ENCODE measurements around the gene KIRREL1.

DNA sequence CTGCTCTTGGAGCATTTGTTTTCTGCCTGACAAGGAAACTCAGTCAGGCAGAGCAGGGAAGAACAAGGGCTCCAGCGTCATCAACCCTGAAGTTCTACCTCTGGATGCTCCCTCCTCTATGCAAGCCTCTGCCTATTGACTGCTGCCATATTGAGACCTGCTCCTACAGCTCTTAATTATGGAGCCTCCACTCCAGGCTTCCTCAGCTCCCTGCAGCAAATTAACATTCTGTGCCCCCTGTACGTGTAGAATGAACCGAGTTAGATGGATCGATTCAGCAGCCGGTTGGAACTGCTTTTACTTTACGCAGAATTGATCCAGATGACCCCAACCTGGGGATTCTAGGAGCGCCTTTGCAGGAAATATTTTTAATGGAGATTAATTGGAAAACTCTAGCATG lies 68.7 kb downstream of the KIRREL1 start:
- no peak for TF ChIP-seq POLR2A (IDR thresholded peaks at IDR 0.05)
- TF ChIP-seq, protein P1, sequence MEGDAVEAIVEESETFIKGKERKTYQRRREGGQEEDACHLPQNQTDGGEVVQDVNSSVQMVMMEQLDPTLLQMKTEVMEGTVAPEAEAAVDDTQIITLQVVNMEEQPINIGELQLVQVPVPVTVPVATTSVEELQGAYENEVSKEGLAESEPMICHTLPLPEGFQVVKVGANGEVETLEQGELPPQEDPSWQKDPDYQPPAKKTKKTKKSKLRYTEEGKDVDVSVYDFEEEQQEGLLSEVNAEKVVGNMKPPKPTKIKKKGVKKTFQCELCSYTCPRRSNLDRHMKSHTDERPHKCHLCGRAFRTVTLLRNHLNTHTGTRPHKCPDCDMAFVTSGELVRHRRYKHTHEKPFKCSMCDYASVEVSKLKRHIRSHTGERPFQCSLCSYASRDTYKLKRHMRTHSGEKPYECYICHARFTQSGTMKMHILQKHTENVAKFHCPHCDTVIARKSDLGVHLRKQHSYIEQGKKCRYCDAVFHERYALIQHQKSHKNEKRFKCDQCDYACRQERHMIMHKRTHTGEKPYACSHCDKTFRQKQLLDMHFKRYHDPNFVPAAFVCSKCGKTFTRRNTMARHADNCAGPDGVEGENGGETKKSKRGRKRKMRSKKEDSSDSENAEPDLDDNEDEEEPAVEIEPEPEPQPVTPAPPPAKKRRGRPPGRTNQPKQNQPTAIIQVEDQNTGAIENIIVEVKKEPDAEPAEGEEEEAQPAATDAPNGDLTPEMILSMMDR (IDR thresholded peaks at IDR 0.05) = no peak

Data from lower leg skin (tissue), 3 donors.